Activated CD4-positive, CD25-positive, alpha-beta regulatory T cell treated with anti-CD3 and anti-CD28 coated beads, Interleukin-2, amount 50 U/mL, for 72 hours (primary cell): ENCODE data around the gene KPNA2.
"Not testable (repeated sequence)": the region's sequence is repeated elsewhere in the genome, so short reads cannot be mapped to it uniquely, and the experiment has no call there.

Experiments
- DNase-seq: peaks from one replicate; pipeline ENCODE4 v3.0.0; 2021

Gene KPNA2

DNA sequence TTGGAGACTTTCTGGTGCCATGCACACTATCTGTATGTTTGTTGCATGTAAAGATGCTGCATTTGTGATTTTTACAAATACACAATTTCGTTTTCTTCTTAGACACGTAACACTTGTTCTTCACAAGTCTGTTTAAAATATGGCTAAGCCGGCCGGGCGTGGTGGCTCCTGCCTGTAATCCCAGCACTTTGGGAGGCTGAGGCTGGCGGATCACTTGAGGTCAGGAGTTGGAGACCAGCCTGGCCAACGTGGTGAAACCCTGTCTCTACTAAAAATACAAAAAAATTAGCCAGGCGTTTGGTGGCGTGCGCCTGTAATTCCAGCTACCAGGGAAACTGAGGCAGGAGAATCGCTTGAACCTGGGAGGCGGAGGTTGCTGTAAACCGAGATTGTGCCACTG is 14.7 kb upstream of the KPNA2 start:
- DNase-seq = not testable (repeated sequence)

GRCh38 chr17:68021963-68022362 is 13.6 kb upstream of the KPNA2 start:
- no peak for DNase-seq

- not testable (repeated sequence) for DNase-seq
Measured at GRCh38 chr17:68022547-68022946, 13.0 kb upstream of the KPNA2 start.

- DNase-seq = no peak
Measured at GRCh38 chr17:68029512-68030215, 5.9 kb upstream of the KPNA2 start.

GRCh38 chr17:68033636-68034451 is 1.7 kb upstream of the KPNA2 start:
- no peak for DNase-seq

DNA sequence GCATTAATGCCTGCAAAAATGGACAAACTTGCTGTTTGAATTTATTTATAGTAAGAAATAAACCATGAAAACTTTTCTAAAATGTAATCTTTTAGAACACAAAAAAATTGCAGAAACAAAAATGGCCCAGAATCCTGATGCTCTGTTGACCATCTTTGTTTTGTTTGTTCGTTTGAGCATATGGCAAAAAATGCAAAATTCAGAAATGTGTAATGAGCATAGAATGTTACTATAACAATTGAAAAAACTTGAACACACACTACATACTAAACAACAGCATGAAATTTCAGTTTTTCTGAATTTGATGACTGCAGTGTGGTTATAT is 1.1 kb upstream of the KPNA2 start:
- DNase-seq = no peak

- peak; percentile 89 for DNase-seq
Measured at GRCh38 chr17:68035131-68035522, 408 bp upstream of the KPNA2 start.

- DNase-seq = no peak
Measured at GRCh38 chr17:68036304-68037147, 991 bp downstream of the KPNA2 start.

DNA sequence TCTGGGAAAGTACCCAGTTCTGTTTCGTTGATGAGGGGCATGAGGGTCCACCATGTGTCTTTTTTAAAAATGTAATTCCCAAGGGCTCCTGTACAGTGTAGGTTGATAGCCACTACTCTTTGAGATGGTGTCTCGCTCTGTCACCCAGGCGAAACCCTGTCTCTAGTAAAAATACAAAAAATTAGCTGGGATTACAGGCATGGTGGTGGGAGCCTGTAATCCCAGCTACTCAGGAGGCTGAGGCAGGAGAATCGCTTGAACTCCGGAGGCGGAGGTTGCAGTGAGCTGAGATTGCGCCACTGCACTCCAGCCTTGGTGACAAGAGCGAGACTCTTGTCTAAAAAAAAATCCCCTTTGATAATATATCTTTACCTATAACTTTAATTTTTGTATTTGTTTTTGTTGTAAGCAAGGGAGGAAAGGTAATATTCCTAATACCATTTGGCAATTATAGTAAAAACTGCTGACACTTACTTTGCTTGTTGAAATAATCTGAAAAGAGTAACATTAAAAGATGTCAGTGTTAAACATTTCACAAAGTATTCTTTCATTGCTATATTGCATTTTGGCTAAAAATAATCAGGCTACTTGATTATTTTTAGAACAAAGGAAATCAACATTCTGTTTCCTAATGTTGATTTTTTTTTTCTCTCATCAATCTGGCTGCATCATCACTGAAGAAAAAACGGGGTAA is 11.8 kb downstream of the KPNA2 start:
- DNase-seq = no peak

- not testable (repeated sequence) for DNase-seq
Measured at GRCh38 chr17:68047890-68048542, 12.5 kb downstream of the KPNA2 start.

DNA sequence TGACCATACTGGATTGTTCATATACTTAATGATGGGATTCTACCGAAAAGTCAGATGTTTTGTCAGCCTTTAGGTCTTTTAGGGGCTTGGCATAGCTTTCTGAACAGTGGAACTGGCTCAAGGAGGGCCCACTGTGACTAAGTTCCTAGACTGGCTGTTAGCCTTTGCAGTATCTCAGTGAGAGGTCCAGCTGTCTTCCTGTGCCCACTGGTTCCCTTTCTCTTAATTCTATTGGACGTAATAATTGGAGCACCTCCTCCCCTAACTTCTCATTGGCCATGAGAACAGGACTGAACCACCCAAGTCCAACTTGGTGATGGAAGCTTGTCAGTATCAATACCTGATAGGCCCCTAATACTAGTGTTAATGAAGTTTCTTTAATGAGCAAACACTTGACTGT is 13.5 kb downstream of the KPNA2 start:
- DNase-seq = no peak

DNA sequence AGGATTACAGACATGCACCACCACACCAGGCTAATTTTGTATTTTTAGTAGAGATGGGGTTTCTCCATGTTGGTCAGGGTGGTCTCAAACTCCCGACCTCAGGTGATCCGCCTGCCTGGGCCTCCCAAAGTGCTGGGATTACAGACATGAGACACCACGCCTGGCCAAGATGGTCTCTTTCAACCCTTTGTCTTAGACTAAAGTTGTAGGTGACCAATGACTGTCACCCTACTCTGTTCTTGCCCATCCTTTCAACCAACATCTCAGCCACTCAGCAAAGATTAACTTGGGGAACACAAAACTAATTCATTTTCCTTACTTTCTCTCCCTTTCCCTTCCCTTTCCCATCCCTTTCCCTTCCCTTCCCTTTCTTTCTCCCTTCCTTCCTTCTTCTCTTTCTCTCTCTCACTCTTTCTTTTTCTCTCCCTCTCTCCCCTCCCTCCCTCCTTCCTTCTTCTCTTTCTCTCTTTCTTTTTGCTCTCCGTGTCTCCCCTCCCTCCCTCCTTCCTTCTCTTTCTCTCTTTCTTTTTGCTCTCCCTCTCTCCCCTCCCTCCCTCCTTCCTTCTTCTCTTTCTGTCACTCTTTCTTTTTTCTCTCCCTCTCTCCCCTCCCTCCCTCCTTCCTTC is 14.4 kb downstream of the KPNA2 start:
- DNase-seq = not testable (repeated sequence)

- DNase-seq = not testable (repeated sequence)
Measured at GRCh38 chr17:68051321-68052312, 16.1 kb downstream of the KPNA2 start.

GRCh38 chr17:68052810-68053209 is 17.3 kb downstream of the KPNA2 start:
- no peak for DNase-seq

- no peak for DNase-seq
Measured at GRCh38 chr17:68053231-68054013, 17.9 kb downstream of the KPNA2 start.

DNA sequence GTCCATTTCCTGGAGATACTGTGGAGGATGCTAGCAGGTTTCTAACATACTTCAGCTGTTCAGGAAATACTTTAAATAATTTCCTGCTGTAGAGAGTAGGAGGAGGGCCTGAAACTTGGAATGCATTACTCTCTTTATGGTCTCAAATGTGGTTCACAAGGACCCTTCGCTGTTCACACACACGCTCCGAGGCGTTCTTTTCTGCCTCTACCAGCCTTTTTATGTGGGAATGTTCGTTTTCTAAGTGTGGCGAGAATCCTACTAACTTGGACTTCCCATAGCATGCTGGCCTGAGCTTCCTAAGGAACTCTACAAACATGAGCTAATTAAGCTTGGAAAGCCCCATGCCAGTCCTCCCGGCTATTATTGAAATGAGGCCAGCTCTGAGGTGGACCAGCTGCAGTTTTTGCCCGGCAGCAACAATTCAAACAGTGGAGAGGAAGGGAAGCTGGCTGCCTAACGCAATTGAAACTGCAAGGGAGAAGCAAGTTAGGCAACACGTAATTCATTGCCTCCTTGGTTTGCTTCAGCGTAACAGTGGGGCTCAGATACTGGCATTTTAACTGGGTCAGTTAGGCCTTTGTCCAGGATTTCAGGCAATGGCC is 18.9 kb downstream of the KPNA2 start:
- DNase-seq = no peak

DNA sequence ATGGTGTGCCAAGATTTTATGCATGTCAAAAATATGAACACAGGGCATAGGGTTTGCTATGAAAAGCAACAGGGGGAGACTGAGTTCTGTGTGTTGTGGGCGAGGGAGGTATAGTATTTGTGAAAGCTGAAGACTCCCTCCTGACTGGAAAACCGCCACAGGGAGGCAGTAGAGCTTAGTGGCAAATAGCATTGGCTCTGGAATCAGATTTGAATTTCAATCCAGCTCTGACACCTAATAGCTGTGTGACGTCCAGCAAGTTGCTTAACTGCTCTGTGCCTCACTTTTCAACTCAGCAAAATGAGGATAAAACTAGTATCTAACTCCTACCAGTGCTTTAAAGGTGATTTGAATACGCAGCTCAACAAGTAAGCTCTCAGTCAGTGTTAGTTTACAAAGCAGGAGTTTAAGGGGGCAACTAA is 22.0 kb downstream of the KPNA2 start:
- DNase-seq = no peak

- DNase-seq = no peak
Measured at GRCh38 chr17:68060336-68060735, 24.8 kb downstream of the KPNA2 start.
